Trophoblast cell (in vitro differentiated cells and primary cell): Measurements from ENCODE around the gene ROR2.
A peak's percentile ranks its signal among the peaks of the same experiment; 100 is the strongest.

ENCODE experiments used
- DNase-seq, 2 donors: peaks; one replicate each; pipeline ENCODE4 v3.0.0-alpha.2; 2016
- H2AFZ ChIP-seq: 2 replicates; pipeline ENCODE4 v1.6.1; 2013; ENCODE audit warnings: low read length, moderate library complexity, mild to moderate bottlenecking; ENCODE audit not compliant: insufficient read depth, poor library complexity
- H2AK5ac ChIP-seq: 2 replicates; pipeline ENCODE4 v1.6.1; 2013; ENCODE audit warnings: mild to moderate bottlenecking, low read length
- H2BK120ac ChIP-seq: 2 replicates; pipeline ENCODE4 v1.6.1; 2013; ENCODE audit warnings: low read length, mild to moderate bottlenecking, moderate library complexity; ENCODE audit not compliant: insufficient read depth, poor library complexity
- H2BK12ac ChIP-seq: 2 replicates; pipeline ENCODE4 v1.6.1; 2013; ENCODE audit warnings: mild to moderate bottlenecking, low read length, moderate library complexity
- H2BK5ac ChIP-seq: 2 replicates; pipeline ENCODE4 v1.6.1; 2013; ENCODE audit warnings: low read length, low read depth, moderate library complexity, mild to moderate bottlenecking; ENCODE audit not compliant: poor library complexity
- H3K14ac ChIP-seq: 2 replicates; pipeline ENCODE4 v1.6.1; 2013; ENCODE audit warnings: mild to moderate bottlenecking, low read length
- H3K18ac ChIP-seq: 2 replicates; pipeline ENCODE4 v1.6.1; 2013; ENCODE audit warnings: mild to moderate bottlenecking, low read length
- H3K23ac ChIP-seq: 2 replicates; pipeline ENCODE4 v1.6.1; 2013; ENCODE audit warnings: low read length
- H3K27ac ChIP-seq: 2 replicates; pipeline ENCODE4 v1.5.1; 2013; ENCODE audit warnings: low read depth, mild to moderate bottlenecking, inconsistent platforms, low read length, moderate library complexity
- H3K27me3 ChIP-seq: 2 replicates; pipeline ENCODE4 v1.6.1; 2013; ENCODE audit warnings: inconsistent platforms, mild to moderate bottlenecking, low read length, moderate library complexity; ENCODE audit not compliant: insufficient read depth
- H3K36me3 ChIP-seq, 2 experiments: 1 replicate in 1 of 2; 2 replicates in 1 of 2; pipeline ENCODE4 v1.6.1; 2013; ENCODE audit warnings: low read length in 2 of 2, mild to moderate bottlenecking in 2 of 2, moderate library complexity in 1 of 2; ENCODE audit not compliant: insufficient read depth in 2 of 2, control insufficient read depth in 1 of 2
- H3K4ac ChIP-seq: 2 replicates; pipeline ENCODE4 v1.6.1; 2013; ENCODE audit warnings: low read depth, mild to moderate bottlenecking, low read length, moderate library complexity
- H3K4me1 ChIP-seq, 2 experiments: 1 replicate in 1 of 2; 2 replicates in 1 of 2; pipeline ENCODE4 v1.6.1; 2013; ENCODE audit warnings: low read length in 2 of 2, mild to moderate bottlenecking in 2 of 2, moderate library complexity in 1 of 2; ENCODE audit not compliant: insufficient read depth in 2 of 2, control insufficient read depth in 1 of 2
- H3K4me2 ChIP-seq: 2 replicates; pipeline ENCODE4 v1.6.1; 2013; ENCODE audit warnings: inconsistent platforms, mild to moderate bottlenecking, low read length, moderate library complexity
- H3K4me3 ChIP-seq: 2 replicates; pipeline ENCODE4 v1.5.1; 2013; ENCODE audit warnings: mild to moderate bottlenecking, low read depth, low read length, inconsistent platforms
- H3K79me1 ChIP-seq: one replicate; pipeline ENCODE4 v1.6.1; 2013; ENCODE audit warnings: low read length
- H3K79me2 ChIP-seq: 2 replicates; pipeline ENCODE4 v1.6.1; 2013; ENCODE audit warnings: low read length, mild to moderate bottlenecking; ENCODE audit not compliant: control insufficient read depth, insufficient read depth, poor library complexity
- H3K9ac ChIP-seq: 2 replicates; pipeline ENCODE4 v1.6.1; 2013; ENCODE audit warnings: mild to moderate bottlenecking, low read length
- H3K9me3 ChIP-seq: 2 replicates; pipeline ENCODE4 v1.6.1; 2013; ENCODE audit warnings: low read depth, mild to moderate bottlenecking, control low read depth, inconsistent platforms, low read length; ENCODE audit not compliant: insufficient read depth
- H4K12ac ChIP-seq: 2 replicates; pipeline ENCODE4 v1.6.1; 2013; ENCODE audit warnings: low read depth, mild to moderate bottlenecking, low read length, moderate library complexity
- H4K8ac ChIP-seq: 2 replicates; pipeline ENCODE4 v1.6.1; 2013; ENCODE audit warnings: low read depth, mild to moderate bottlenecking, low read length, moderate library complexity
- H4K91ac ChIP-seq: one replicate; pipeline ENCODE4 v1.6.1; 2013; ENCODE audit warnings: low read depth, mild to moderate bottlenecking, low read length, moderate library complexity
- WGBS: extraction: QIAGEN DNeasy Blood & Tissue Kit; methylation state at CpG from one replicate; pipeline ENCODE4 v1.1.7; 2013; ENCODE audit warnings: missing lambda C conversion rate; ENCODE audit not compliant: insufficient read length, insufficient coverage; ENCODE audit errors: extremely low coverage; 5-methylcytosine and 5-hydroxymethylcytosine counted together

The ROR2 gene

GRCh38 chr9:91643481-91644077 lies 306.4 kb downstream of the ROR2 start:
- WGBS = no CpG with 5 or more reads among the region's 7 CpGs
- Histone ChIP-seq H3K79me1 (no peaks in the 10 kb centered on the region), H3K4me2 (no peak overlapping the region), H2AFZ (no peak overlapping the region), H3K14ac (no peak overlapping the region), H3K23ac (no peak overlapping the region), H2BK12ac (no peak overlapping the region), H3K4me1 (peaks cover 5 to 8% of the 10 kb centered on the region in 2 experiments), H2BK120ac (no peak overlapping the region), H4K12ac (no peak overlapping the region), H3K79me2 (no peaks in the 10 kb centered on the region), H3K4ac (no peak overlapping the region), H3K18ac (no peak overlapping the region), H3K9me3 (peaks cover 2% of the 10 kb centered on the region), H3K4me3 (no peak overlapping the region), H2BK5ac (no peak overlapping the region), H4K91ac (no peak overlapping the region), H3K36me3 (no peaks in the 10 kb centered on the region), H3K27ac (no peak overlapping the region), H3K9ac (no peak overlapping the region), H3K27me3 (no peaks in the 10 kb centered on the region), H4K8ac (no peak overlapping the region), H2AK5ac (no peak overlapping the region)
- no peak for DNase-seq

DNA sequence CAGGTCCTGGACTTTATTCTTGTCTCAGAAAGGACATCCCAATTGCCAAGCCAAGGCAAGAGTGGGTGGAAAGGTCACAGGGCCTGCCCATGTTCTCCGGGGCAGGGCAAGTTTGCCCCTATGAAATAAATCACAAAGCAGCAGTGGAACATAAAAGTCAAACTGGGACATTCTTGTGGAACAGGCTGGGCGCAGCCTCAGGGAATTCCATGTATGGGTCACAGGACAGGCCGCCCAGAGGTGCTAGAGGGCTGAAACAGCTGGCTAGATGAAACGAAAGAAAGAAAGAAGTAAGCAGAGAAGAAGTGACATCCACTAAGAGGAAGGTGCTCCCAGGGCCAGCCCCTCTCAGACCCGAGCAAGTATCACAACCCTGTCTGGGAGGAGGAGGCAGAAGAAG lies 307.3 kb downstream of the ROR2 start:
- Histone ChIP-seq H3K4me1 (peaks cover 5 to 8% of the 10 kb centered on the region in 2 experiments), H4K12ac (no peak overlapping the region), H3K18ac (no peak overlapping the region), H2BK120ac (no peak overlapping the region), H3K79me2 (no peaks in the 10 kb centered on the region), H4K91ac (no peak overlapping the region), H2AK5ac (no peak overlapping the region), H3K9ac (no peak overlapping the region), H2BK12ac (no peak overlapping the region), H3K14ac (no peak overlapping the region), H3K4ac (no peak overlapping the region), H3K79me1 (no peaks in the 10 kb centered on the region), H3K27ac (no peak overlapping the region), H2AFZ (no peak overlapping the region), H4K8ac (no peak overlapping the region), H3K36me3 (no peaks in the 10 kb centered on the region), H3K4me2 (no peak overlapping the region), H3K4me3 (no peak overlapping the region), H2BK5ac (no peak overlapping the region), H3K9me3 (peaks cover 2% of the 10 kb centered on the region), H3K27me3 (no peaks in the 10 kb centered on the region), H3K23ac (no peak overlapping the region)
- WGBS = no CpG with 5 or more reads among the region's 5 CpGs
- peak; percentile 10 to 50 for DNase-seq

DNA sequence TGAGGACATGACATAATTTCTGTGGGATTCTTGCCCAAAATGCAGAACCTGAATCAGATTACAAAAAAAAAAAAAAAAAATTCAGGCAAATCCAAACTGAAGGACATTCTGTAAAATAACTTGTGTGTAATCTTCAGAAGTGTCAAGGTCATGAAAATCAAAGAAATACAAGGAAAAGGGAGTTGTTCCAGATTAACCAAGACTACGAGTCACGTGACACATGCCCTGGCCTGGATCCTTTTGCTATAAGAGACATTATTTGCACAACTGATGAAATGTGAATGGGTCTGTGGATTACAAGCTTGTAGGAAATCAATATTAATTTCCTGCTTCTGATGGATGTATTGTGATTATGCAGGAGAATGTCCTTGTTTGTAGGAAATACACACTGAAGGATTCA lies 309.6 kb downstream of the ROR2 start:
- Histone ChIP-seq H2BK120ac (no peak overlapping the region), H2AFZ (no peak overlapping the region), H4K91ac (no peak overlapping the region), H3K4me2 (no peak overlapping the region), H4K8ac (no peak overlapping the region), H3K23ac (no peak overlapping the region), H3K4ac (no peak overlapping the region), H3K18ac (no peak overlapping the region), H3K79me1 (no peaks in the 10 kb centered on the region), H3K4me1 (peaks cover 5 to 8% of the 10 kb centered on the region in 2 experiments), H2BK12ac (no peak overlapping the region), H3K27ac (no peak overlapping the region), H3K4me3 (no peak overlapping the region), H4K12ac (no peak overlapping the region), H2AK5ac (no peak overlapping the region), H3K79me2 (no peaks in the 10 kb centered on the region), H2BK5ac (no peak overlapping the region), H3K9ac (no peak overlapping the region), H3K36me3 (no peaks in the 10 kb centered on the region), H3K9me3 (no peaks in the 10 kb centered on the region), H3K14ac (no peak overlapping the region), H3K27me3 (no peaks in the 10 kb centered on the region)
- DNase-seq = no peak
- WGBS = no CpG with 5 or more reads among the region's 2 CpGs

DNA sequence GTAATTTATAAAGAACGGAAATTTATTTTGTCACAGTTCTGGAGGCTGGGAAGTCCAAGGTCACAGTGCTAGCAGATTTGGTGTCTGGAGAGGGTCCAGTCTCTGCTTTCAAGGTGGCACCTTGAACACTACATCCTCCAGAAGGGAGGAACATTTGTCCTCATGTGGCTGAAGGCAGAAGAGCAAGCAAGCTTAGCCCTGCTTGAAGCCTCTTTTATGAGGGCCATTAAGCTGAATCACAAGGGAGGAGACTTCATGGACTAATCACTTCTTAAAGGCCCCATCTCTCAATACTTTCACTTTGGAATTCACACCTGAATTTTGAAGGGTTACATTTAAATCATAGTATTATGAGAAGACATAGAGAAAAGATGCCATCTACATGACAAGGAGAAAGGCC lies 311.0 kb downstream of the ROR2 start:
- no peak overlapping the region for H2AFZ ChIP-seq
- no peak overlapping the region for H3K9ac ChIP-seq
- no peak overlapping the region for H2BK5ac ChIP-seq
- H3K23ac ChIP-seq = no peak overlapping the region
- WGBS = no CpG with 5 or more reads among the region's 1 CpG
- H3K79me1 ChIP-seq = no peaks in the 10 kb centered on the region
- H3K79me2 ChIP-seq = no peaks in the 10 kb centered on the region
- no peak overlapping the region for H3K4ac ChIP-seq
- H3K9me3 ChIP-seq = no peaks in the 10 kb centered on the region
- no peak overlapping the region for H2BK120ac ChIP-seq
- no peaks in the 10 kb centered on the region for H3K36me3 ChIP-seq
- H3K4me2 ChIP-seq = no peak overlapping the region
- no peak overlapping the region for H4K91ac ChIP-seq
- H3K18ac ChIP-seq = no peak overlapping the region
- H4K12ac ChIP-seq = no peak overlapping the region
- H3K4me3 ChIP-seq = no peak overlapping the region
- no peak overlapping the region for H3K14ac ChIP-seq
- no peak overlapping the region for H3K27ac ChIP-seq
- DNase-seq = no peak
- H4K8ac ChIP-seq = no peak overlapping the region
- H3K4me1 ChIP-seq = peaks cover 5 to 8% of the 10 kb centered on the region in 2 experiments
- H2AK5ac ChIP-seq = no peak overlapping the region
- H3K27me3 ChIP-seq = no peaks in the 10 kb centered on the region
- no peak overlapping the region for H2BK12ac ChIP-seq
